CD4-positive, alpha-beta T cell (primary cell): Measurements from ENCODE around the gene KIF4A. TPM values are rescaled to one million over a fixed set of nuclear protein-coding genes. Genes with fewer than 3 reads are reported as not detected.
"Not testable (repeated sequence)": the region's sequence is repeated elsewhere in the genome, so short reads cannot be mapped to it uniquely, and the experiment has no call there.

ENCODE experiments used
- ATAC-seq: fragments of 200-7000 bp; cut with Tn5 transposase; one replicate; pipeline ENCODE4 v1.10.0; 2022; ENCODE audit warnings: mild to moderate bottlenecking; ENCODE audit not compliant: poor library complexity
- CTCF ChIA-PET: fragments of 350-600 bp; sonication (Branson Sonifier 250); formaldehyde crosslinking; loops from one replicate; lab custom pipeline; 2021; ENCODE audit warnings: antibody characterized with exemption, inconsistent platforms; lab: Charles Lee
- POLR2A ChIA-PET: fragments of 350-600 bp; sonication (Branson Sonifier 250); formaldehyde crosslinking; loops from one replicate; lab custom pipeline; 2021; ENCODE audit warnings: antibody characterized with exemption, inconsistent platforms; lab: Charles Lee
- DNase-seq, 14 experiments: peaks; one replicate each; pipeline ENCODE4 v3.0.0-alpha.2; 2013 to 2020; ENCODE audit warnings: mixed read lengths in 2 of 14
- H3K27ac ChIP-seq, 2 donors: one replicate each; pipeline versions ENCODE4 v1.5.1 to v1.7.0; 2013; ENCODE audit warnings: low read length in 2 of 2, low read depth in 1 of 2, mild to moderate bottlenecking in 1 of 2
- H3K27me3 ChIP-seq, 2 experiments: 1 replicate in 1 of 2; 2 replicates in 1 of 2; pipeline versions ENCODE4 v1.6.1 to v1.7.0; 2013; ENCODE audit warnings: low read length in 2 of 2, control low read depth in 1 of 2, mild to moderate bottlenecking in 1 of 2, moderate library complexity in 1 of 2; ENCODE audit not compliant: insufficient read depth in 2 of 2, control insufficient read depth in 1 of 2
- H3K36me3 ChIP-seq: one replicate; pipeline ENCODE4 v1.6.1; 2013; ENCODE audit warnings: low read length, control low read depth; ENCODE audit not compliant: insufficient read depth
- H3K4me1 ChIP-seq: one replicate; pipeline ENCODE4 v1.6.1; 2013; ENCODE audit warnings: low read length, control low read depth; ENCODE audit not compliant: insufficient read depth
- H3K4me3 ChIP-seq: one replicate; pipeline ENCODE4 v1.5.1; 2013; ENCODE audit warnings: mild to moderate bottlenecking, low read length, moderate library complexity
- H3K9me3 ChIP-seq, 2 experiments: 1 replicate in 1 of 2; 2 replicates in 1 of 2; pipeline versions ENCODE4 v1.6.1 to v1.7.0; 2013; ENCODE audit warnings: low read length in 2 of 2, mild to moderate bottlenecking in 2 of 2, control low read depth in 1 of 2, moderate library complexity in 1 of 2; ENCODE audit not compliant: control insufficient read depth in 1 of 2, insufficient read depth in 1 of 2
- H3K27ac Mint-ChIP-seq: one replicate; pipeline ENCODE4 v1.8.0; 2020; ENCODE audit warnings: mixed read lengths
- H3K27me3 Mint-ChIP-seq: one replicate; pipeline ENCODE4 v1.8.0; 2021; ENCODE audit warnings: mixed read lengths
- H3K36me3 Mint-ChIP-seq: one replicate; pipeline ENCODE4 v1.8.0; 2021; ENCODE audit warnings: low read depth, mixed read lengths
- H3K4me1 Mint-ChIP-seq: one replicate; pipeline ENCODE4 v1.8.0; 2021; ENCODE audit warnings: low read depth, mixed read lengths
- H3K4me3 Mint-ChIP-seq: one replicate; pipeline ENCODE4 v1.8.0; 2020; ENCODE audit warnings: mild to moderate bottlenecking, mixed read lengths
- H3K9me3 Mint-ChIP-seq: one replicate; pipeline ENCODE4 v1.8.0; 2020; ENCODE audit warnings: mixed read lengths
- intact Hi-C, 2 experiments: fragments of 100-400 bp; cut with DNase I in 1 of 2; cut with micrococcal nuclease in 1 of 2; formaldehyde crosslinking; loops; one replicate each; pipeline versions ENCODE4 v1.15.1 to v1.9.0; 2023 to 2025; cut with DNase I, micrococcal nuclease
- total RNA-seq, 174 experiments: library from RNA in 2 of 174; stranded (reverse) in 2 of 174; gene quantifications; one replicate each; pipeline ENCODE4 v1.2.3 and lab custom pipeline; 2021 to 2026
- TF ChIP-seq, protein P1 (sequence below): fragments of 200-600 bp; IDR thresholded peaks from one replicate; pipeline ENCODE4 v1.8.0; 2022; ENCODE audit warnings: antibody characterized with exemption, mild to moderate bottlenecking

The KIF4A gene
- total RNA-seq, 2 experiments from 2014 or later, result 0.06 to 0.19 TPM

GRCh38 chrX:70262952-70263567, 26.8 kb upstream of the KIF4A start:
- peak in 6 of 14 experiments; percentile 1 to 22 (median 11) for DNase-seq
- no peaks in the 10 kb centered on the region for H3K4me1 Mint-ChIP-seq
- Histone ChIP-seq H3K4me3 (no peak overlapping the region), H3K4me1 (no peaks in the 10 kb centered on the region), H3K27me3 (no peaks in the 10 kb centered on the region), H3K36me3 (no peaks in the 10 kb centered on the region), H3K9me3 (no peaks in the 10 kb centered on the region), H3K27ac (no peak overlapping the region)
- no peak overlapping the region for H3K4me3 Mint-ChIP-seq
- POLR2A ChIA-PET, result no interaction called here
- H3K27me3 Mint-ChIP-seq, result no peaks in the 10 kb centered on the region
- H3K36me3 Mint-ChIP-seq, result no peaks in the 10 kb centered on the region
- TF ChIP-seq, protein P1, sequence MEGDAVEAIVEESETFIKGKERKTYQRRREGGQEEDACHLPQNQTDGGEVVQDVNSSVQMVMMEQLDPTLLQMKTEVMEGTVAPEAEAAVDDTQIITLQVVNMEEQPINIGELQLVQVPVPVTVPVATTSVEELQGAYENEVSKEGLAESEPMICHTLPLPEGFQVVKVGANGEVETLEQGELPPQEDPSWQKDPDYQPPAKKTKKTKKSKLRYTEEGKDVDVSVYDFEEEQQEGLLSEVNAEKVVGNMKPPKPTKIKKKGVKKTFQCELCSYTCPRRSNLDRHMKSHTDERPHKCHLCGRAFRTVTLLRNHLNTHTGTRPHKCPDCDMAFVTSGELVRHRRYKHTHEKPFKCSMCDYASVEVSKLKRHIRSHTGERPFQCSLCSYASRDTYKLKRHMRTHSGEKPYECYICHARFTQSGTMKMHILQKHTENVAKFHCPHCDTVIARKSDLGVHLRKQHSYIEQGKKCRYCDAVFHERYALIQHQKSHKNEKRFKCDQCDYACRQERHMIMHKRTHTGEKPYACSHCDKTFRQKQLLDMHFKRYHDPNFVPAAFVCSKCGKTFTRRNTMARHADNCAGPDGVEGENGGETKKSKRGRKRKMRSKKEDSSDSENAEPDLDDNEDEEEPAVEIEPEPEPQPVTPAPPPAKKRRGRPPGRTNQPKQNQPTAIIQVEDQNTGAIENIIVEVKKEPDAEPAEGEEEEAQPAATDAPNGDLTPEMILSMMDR, result no peak
- CTCF ChIA-PET, result no interaction called here
- ATAC-seq, result no peak
- intact Hi-C loops, result no loop called here
- no peaks in the 10 kb centered on the region for H3K9me3 Mint-ChIP-seq
- H3K27ac Mint-ChIP-seq, result no peak overlapping the region

DNA sequence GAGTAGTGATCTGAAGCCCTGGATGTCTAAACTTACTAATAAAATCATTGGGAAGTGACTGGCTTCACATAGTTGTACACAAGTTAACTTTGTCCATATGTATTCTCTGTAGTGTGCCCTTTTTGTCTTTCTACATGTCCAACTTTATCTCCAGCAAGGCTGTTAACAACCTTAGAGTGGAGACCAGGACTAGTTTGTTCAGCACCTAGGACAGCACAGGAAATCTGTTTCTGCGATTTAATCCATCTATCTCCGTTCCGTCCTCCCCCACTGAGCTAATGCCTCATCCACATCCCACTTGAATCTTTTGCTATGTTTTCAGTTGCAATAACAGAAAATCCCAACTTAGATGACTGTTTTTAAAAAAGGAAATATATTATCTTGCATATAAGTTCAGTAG, 25.1 kb upstream of the KIF4A start:
- ChIA-PET POLR2A (no interaction called here), CTCF (no interaction called here)
- intact Hi-C loops, result no loop called here
- Histone ChIP-seq H3K4me3 (no peak overlapping the region), H3K9me3 (no peaks in the 10 kb centered on the region), H3K36me3 (no peaks in the 10 kb centered on the region), H3K27ac (no peak overlapping the region), H3K4me1 (no peaks in the 10 kb centered on the region), H3K27me3 (no peaks in the 10 kb centered on the region)
- Mint-ChIP-seq H3K4me1 (no peaks in the 10 kb centered on the region), H3K36me3 (no peaks in the 10 kb centered on the region), H3K27me3 (no peaks in the 10 kb centered on the region), H3K4me3 (no peak overlapping the region), H3K27ac (no peak overlapping the region), H3K9me3 (no peaks in the 10 kb centered on the region)
- ATAC-seq (no peak), DNase-seq (no peak)
- TF ChIP-seq, protein P1, result no peak

DNA sequence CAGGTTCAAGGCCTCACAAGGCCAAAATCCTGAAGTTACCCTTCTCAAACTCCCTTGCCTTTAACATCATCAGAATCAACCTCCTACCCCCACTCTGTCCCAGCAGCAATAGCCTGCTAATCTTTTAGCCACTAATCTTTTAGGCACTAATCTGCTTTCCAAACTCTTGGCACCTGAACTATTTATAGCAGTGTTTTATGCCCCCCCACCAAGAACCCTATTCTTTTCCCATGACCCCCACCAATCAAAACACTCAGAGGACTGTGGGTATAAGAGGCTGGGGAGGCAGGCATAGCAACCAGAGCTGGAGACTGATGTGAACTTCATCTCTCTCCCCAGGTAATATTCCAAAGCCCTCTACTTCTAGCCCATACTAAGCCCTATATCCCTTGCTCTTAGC, 21.9 kb upstream of the KIF4A start, which contains the start of gene ARR3:
ARR3 (plus strand) TSS at position 301 of the 400 bp plus-strand sequence. CDS start 1,052 bp downstream, outside the sequence.
- ChIA-PET CTCF (no interaction called here), POLR2A (no interaction called here)
- H3K4me1 ChIP-seq, result no peaks in the 10 kb centered on the region
- H3K4me3 ChIP-seq, result no peak within 1 kb of the TSS
- no peaks in the 10 kb centered on the region for H3K4me1 Mint-ChIP-seq
- ATAC-seq (no peak), DNase-seq (no peak)
- H3K4me3 Mint-ChIP-seq, result no peak within 1 kb of the TSS
- no peak within 1 kb of the TSS for H3K27ac ChIP-seq
- no peaks in the 10 kb centered on the region for H3K9me3 Mint-ChIP-seq
- H3K9me3 ChIP-seq, result no peaks in the 10 kb centered on the region
- no peaks in the 10 kb centered on the region for H3K36me3 ChIP-seq
- no peaks in the 10 kb centered on the region for H3K27me3 ChIP-seq
- intact Hi-C loops, result no loop called here
- no peaks in the 10 kb centered on the region for H3K27me3 Mint-ChIP-seq
- H3K27ac Mint-ChIP-seq, result no peak within 1 kb of the TSS
- TF ChIP-seq, protein P1, result no peak
- no peaks in the 10 kb centered on the region for H3K36me3 Mint-ChIP-seq

GRCh38 chrX:70274029-70274428, 15.9 kb upstream of the KIF4A start:
- H3K36me3 ChIP-seq, H3K27ac ChIP-seq, H3K4me3 Mint-ChIP-seq, H3K4me3 ChIP-seq, POLR2A ChIA-PET, H3K4me1 Mint-ChIP-seq, H3K27ac Mint-ChIP-seq, H3K27me3 ChIP-seq, ATAC-seq, H3K27me3 Mint-ChIP-seq, H3K36me3 Mint-ChIP-seq, H3K9me3 ChIP-seq, DNase-seq, H3K9me3 Mint-ChIP-seq, intact Hi-C loops, H3K4me1 ChIP-seq: not testable (repeated sequence)
- CTCF ChIA-PET, result interaction anchor here (0.6 to 1.2 kb wide), 3 partner anchors 11 to 1006 kb away, joined by 3 read pairs; no protein-coding TSS in a partner anchor
